ENCODE results near the gene LINGO1.

DNA sequence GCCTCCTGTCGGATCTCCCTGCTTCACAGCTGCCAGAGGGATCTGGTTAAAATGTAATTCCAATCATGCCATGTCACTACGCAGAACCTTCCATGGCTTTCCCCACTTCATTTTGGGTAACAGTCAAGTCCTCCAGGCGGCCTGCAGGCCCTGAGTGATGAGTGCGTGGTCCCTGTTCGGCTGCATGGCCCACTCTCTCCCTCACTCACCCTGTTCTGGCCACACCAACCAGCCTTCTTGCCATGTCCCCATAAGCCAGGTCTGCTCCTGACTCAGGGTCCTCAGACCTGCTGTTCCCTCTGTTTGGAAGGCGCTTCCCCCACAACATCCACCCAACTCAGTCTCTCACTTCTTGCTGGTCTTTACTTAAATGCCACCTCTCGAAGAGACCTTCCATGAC is 41.6 kb upstream of the LINGO1 start:
- TF ChIP-seq, protein P1, sequence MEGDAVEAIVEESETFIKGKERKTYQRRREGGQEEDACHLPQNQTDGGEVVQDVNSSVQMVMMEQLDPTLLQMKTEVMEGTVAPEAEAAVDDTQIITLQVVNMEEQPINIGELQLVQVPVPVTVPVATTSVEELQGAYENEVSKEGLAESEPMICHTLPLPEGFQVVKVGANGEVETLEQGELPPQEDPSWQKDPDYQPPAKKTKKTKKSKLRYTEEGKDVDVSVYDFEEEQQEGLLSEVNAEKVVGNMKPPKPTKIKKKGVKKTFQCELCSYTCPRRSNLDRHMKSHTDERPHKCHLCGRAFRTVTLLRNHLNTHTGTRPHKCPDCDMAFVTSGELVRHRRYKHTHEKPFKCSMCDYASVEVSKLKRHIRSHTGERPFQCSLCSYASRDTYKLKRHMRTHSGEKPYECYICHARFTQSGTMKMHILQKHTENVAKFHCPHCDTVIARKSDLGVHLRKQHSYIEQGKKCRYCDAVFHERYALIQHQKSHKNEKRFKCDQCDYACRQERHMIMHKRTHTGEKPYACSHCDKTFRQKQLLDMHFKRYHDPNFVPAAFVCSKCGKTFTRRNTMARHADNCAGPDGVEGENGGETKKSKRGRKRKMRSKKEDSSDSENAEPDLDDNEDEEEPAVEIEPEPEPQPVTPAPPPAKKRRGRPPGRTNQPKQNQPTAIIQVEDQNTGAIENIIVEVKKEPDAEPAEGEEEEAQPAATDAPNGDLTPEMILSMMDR (IDR thresholded peaks at IDR 0.05; ENCODE audit: low read depth, low read length, missing input control), result no peak
- TF ChIP-seq, protein P2, sequence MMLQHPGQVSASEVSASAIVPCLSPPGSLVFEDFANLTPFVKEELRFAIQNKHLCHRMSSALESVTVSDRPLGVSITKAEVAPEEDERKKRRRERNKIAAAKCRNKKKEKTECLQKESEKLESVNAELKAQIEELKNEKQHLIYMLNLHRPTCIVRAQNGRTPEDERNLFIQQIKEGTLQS (IDR thresholded peaks at IDR 0.05), result no peak
- TF ChIP-seq HNF4A (conservative IDR thresholded peaks at IDR 0.05), result no peak
- no peak for TF ChIP-seq YY1 (IDR thresholded peaks at IDR 0.05)
- TF ChIP-seq, protein P3, sequence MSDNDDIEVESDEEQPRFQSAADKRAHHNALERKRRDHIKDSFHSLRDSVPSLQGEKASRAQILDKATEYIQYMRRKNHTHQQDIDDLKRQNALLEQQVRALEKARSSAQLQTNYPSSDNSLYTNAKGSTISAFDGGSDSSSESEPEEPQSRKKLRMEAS (IDR thresholded peaks at IDR 0.05), result no peak
- no peak for TF ChIP-seq REST (IDR thresholded peaks at IDR 0.05)
- TF ChIP-seq SP1 (IDR thresholded peaks at IDR 0.05), result no peak
- TF ChIP-seq TAF1 (conservative IDR thresholded peaks at IDR 0.05), result no peak
- no peak for TF ChIP-seq RAD21 (IDR thresholded peaks at IDR 0.05)

All from liver (tissue), 3 donors.